ENCODE data around the gene RELA. TPM values are rescaled to one million over a fixed set of nuclear protein-coding genes. Genes with fewer than 3 reads are reported as not detected.

Gene RELA
- total and polyA plus RNA-seq, 2 donors (not counting 3 experiments of a cell fraction or from before 2014, with no cell fraction given) = 78.7 to 105 TPM

DNA sequence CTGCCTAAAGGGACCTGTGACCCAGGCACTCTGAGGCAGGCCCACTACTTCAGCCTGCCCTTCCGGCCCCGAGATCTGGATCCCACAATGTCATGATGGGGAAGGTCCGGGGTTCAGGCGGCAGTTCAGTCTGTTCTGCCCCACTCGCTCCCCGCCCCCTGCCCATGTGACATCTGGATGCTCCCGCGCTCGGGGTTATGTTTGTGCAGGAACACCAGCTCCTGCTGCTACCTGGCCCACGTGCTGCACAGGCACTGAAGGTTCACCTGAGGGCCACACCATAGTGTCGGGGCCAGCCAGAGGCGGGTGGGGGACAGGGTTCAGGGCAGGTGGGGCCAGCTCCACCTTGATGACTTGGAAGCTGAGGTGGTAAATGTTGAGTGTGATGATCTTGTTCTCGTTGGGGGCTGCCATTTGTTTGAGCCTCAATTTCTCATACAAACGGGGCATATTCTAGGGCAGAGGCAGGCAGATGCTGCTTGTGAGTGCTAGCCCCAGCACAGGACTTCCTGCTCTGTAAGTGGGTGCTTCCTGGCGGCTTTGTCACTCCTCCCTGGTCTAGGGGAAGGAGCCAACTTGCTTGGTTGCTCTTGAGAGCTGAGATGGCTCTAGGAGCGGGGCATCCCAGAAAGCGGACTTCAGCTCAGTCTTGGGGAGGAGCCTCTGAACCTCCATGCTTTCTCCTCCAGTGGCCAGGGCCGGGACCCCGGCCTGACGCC is 29.2 kb downstream of the RELA start:
- Histone ChIP-seq H3K4me3 (replicated peaks in 1 of 3; ENCODE audit: insufficient read depth in 1 of 3, low read depth in 1 of 3, low read length in 3 of 3) (no peak overlapping the region), H3K9me1 (replicated peaks; ENCODE audit: control insufficient read depth, extremely low read depth, insufficient read depth, low read length) (no peaks in the 10 kb centered on the region)
- no peak for TF ChIP-seq GATA2 (IDR thresholded peaks at IDR 0.05; ENCODE audit: insufficient read depth, insufficient read length, low read depth, low read length)
- no peak for TF ChIP-seq POLR2AphosphoS5 (IDR thresholded peaks at IDR 0.05; ENCODE audit: insufficient read depth, low read depth, low read length)
- TF ChIP-seq, protein P1, sequence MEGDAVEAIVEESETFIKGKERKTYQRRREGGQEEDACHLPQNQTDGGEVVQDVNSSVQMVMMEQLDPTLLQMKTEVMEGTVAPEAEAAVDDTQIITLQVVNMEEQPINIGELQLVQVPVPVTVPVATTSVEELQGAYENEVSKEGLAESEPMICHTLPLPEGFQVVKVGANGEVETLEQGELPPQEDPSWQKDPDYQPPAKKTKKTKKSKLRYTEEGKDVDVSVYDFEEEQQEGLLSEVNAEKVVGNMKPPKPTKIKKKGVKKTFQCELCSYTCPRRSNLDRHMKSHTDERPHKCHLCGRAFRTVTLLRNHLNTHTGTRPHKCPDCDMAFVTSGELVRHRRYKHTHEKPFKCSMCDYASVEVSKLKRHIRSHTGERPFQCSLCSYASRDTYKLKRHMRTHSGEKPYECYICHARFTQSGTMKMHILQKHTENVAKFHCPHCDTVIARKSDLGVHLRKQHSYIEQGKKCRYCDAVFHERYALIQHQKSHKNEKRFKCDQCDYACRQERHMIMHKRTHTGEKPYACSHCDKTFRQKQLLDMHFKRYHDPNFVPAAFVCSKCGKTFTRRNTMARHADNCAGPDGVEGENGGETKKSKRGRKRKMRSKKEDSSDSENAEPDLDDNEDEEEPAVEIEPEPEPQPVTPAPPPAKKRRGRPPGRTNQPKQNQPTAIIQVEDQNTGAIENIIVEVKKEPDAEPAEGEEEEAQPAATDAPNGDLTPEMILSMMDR (IDR thresholded peaks at IDR 0.05; ENCODE audit: extremely low read depth in 1 of 2, insufficient read depth in 1 of 2, low read depth in 1 of 2, low read length in 2 of 2) = no peak
- no peak for TF ChIP-seq MYC (IDR thresholded peaks at IDR 0.05; ENCODE audit: low read depth, low read length)
- no peak for TF ChIP-seq JUN (IDR thresholded peaks at IDR 0.05; ENCODE audit: borderline replicate concordance, insufficient read depth, insufficient read length, low read depth)
- no peak for TF ChIP-seq POLR2A (IDR thresholded peaks at IDR 0.05; ENCODE audit: low read depth, low read length)
- no peak for TF ChIP-seq MAX (IDR thresholded peaks at IDR 0.05; ENCODE audit: insufficient read depth, insufficient read length)
- TF ChIP-seq FOS (IDR thresholded peaks at IDR 0.05; ENCODE audit: borderline replicate concordance, insufficient read depth, low read length) = no peak
- no peak for TF ChIP-seq EZH2 (IDR thresholded peaks at IDR 0.05; ENCODE audit: borderline replicate concordance, low read depth, low read length, severe bottlenecking)

More for the DNA sequence above, 29.2 kb downstream of the RELA start:
- H3K27me3 ChIP-seq (ENCODE audit: control insufficient read depth in 2 of 2, insufficient read depth in 2 of 2, low read length in 2 of 2) = no peaks in the 10 kb centered on the region
- H2AFZ ChIP-seq (ENCODE audit: low read depth, low read length) = no peak overlapping the region
- H3K36me3 ChIP-seq (ENCODE audit: control insufficient read depth in 2 of 2, extremely low read depth in 1 of 2, insufficient read depth in 2 of 2, low read length in 2 of 2) = peaks cover 9 to 54% of the 10 kb centered on the region in 2 experiments
- dilution Hi-C loops (cut with MboI; ENCODE audit: extremely low pct_ligation_motif_present, low sequenced_read_pairs) (no loop called here), intact Hi-C loops (cut with micrococcal nuclease) (no loop called here)
- no peak overlapping the region for H3K4me2 ChIP-seq (ENCODE audit: insufficient read depth, low read length)
- POLR2A ChIA-PET = no interaction called here
- no peaks in the 10 kb centered on the region for H4K20me1 ChIP-seq (replicated peaks; ENCODE audit: control insufficient read depth, extremely low read depth, insufficient read depth, low read length)
- no peaks in the 10 kb centered on the region for H3K9me3 ChIP-seq (replicated peaks; ENCODE audit: control insufficient read depth, insufficient read depth, low read length)
- H3K79me2 ChIP-seq (ENCODE audit: control insufficient read depth, insufficient read depth, low read length) = peaks cover 2% of the 10 kb centered on the region
- FAIRE-seq = no peak
- H3K4me1 ChIP-seq (ENCODE audit: control insufficient read depth, extremely low read depth, insufficient read depth, low read length) = peaks cover 9% of the 10 kb centered on the region
- no TSS peak for BruUV-seq (replicated peaks)
- H3K27ac ChIP-seq (ENCODE audit: insufficient read depth, low read depth, low read length) = no peak overlapping the region
- no peak for DNase-seq (ENCODE audit: low read depth, low spot score)
- H3K9ac ChIP-seq (replicated peaks; ENCODE audit: extremely low read depth, insufficient read depth, low read length) = no peak overlapping the region
- CTCF ChIA-PET = interaction anchor here (1.1 to 1.7 kb wide), 2 partner anchors 20 to 184 kb away, joined by 3 read pairs; no protein-coding TSS in a partner anchor

Measured in endothelial cell of umbilical vein (primary cell).